Measurements from ENCODE around the gene SFT2D3.
A peak's percentile ranks its signal among the peaks of the same experiment; 100 is the strongest.

DNA sequence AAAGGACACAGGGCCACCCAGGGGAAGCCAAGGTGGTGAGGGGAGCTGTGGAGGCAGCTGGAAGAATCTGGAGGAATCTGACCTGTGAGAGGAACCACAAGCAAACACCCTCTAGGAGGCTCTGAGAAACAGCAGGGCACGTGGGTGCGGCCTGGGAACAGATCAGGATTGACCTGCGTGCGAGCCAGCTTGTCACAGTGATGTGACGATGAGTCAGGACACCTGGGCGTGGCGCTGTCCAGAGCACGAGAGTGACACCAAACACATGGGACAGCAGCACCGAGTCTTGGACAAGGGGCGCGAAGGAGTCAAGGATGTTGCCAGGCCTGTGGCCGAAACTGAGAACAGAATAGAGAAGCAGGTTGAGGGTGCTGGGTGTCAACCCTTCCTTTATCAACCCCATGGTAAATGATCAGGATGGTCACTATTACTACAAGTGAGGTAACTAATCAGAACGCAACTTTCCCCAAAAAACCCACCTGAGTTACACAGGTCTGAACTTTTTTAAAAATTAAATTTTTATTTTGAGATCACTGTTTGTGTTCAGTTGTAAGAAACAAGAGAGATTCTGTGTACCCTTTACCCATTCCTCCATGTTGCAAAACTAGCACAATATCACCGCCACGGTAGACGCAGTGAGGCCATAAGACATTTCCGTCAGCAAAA, 637 bp upstream of the SFT2D3 start:
- TF ChIP-seq EZH2 (IDR thresholded peaks at IDR 0.05) (no peak), EZH2phosphoT487 (IDR thresholded peaks at IDR 0.05; ENCODE audit: borderline replicate concordance) (no peak), POLR2A (IDR thresholded peaks at IDR 0.05; ENCODE audit: borderline replicate concordance, extremely low read depth, insufficient read depth, insufficient read length) (no peak), CTCF (IDR thresholded peaks at IDR 0.05 in 2 of 3, conservative IDR thresholded peaks at IDR 0.05 in 1 of 3; ENCODE audit: borderline replicate concordance in 1 of 3, insufficient read depth in 1 of 3, low read depth in 2 of 3, low read length in 2 of 3) (0 out of 6 replicates have a peak, but pooled peaks of 1 of the 3 experiments have one; percentile 19), REST (IDR thresholded peaks at IDR 0.05; ENCODE audit: low read depth) (no peak), ATF3 (IDR thresholded peaks at IDR 0.05) (no peak), POLR2AphosphoS5 (IDR thresholded peaks at IDR 0.05; ENCODE audit: low read depth, low read length) (peak; percentile 48), ELF1 (IDR thresholded peaks at IDR 0.05; ENCODE audit: borderline replicate concordance, low read depth) (no peak), CBX3 (IDR thresholded peaks at IDR 0.05; ENCODE audit: low read depth) (peak; percentile 81), YY1 (IDR thresholded peaks at IDR 0.05; ENCODE audit: extremely low read depth, insufficient replicate concordance, low read depth, low read length) (peak; percentile 29), TCF7L2 (IDR thresholded peaks at IDR 0.05; ENCODE audit: borderline replicate concordance, extremely low read depth, insufficient read depth, insufficient read length) (peak; percentile 74), RAD21 (IDR thresholded peaks at IDR 0.05; ENCODE audit: low read depth) (no peak), CEBPB (IDR thresholded peaks at IDR 0.05; ENCODE audit: low read depth) (no peak)

All from HCT116 (cell line).